Kidney (tissue), 14 donors: ENCODE data around the gene ZNF385C. TPM values are rescaled to one million over a fixed set of nuclear protein-coding genes. Genes with fewer than 3 reads are reported as not detected.

Experiments used
- DNase-seq, 5 donors: peaks; one replicate each; pipeline ENCODE4 v3.0.0-alpha.2; 2013 to 2020
- FAIRE-seq: peaks from 2 replicates; lab custom pipeline; 2012; peaks lifted over from hg19 to GRCh38; lab: Jason Lieb, UNC
- H3K27ac ChIP-seq, 2 donors: one replicate each; pipeline ENCODE4 v1.7.0; 2013; ENCODE audit warnings: low read depth in 2 of 2, low read length in 2 of 2, inconsistent platforms in 1 of 2
- H3K27me3 ChIP-seq: one replicate; pipeline ENCODE4 v1.7.1; 2013; ENCODE audit warnings: low read length, inconsistent platforms; ENCODE audit not compliant: control insufficient read depth, insufficient read depth
- H3K36me3 ChIP-seq, 3 donors: one replicate each; pipeline versions ENCODE4 v1.7.0 to v1.7.1; 2013; ENCODE audit warnings: low read length in 3 of 3, control low read depth in 1 of 3, inconsistent platforms in 1 of 3; ENCODE audit not compliant: insufficient read depth in 3 of 3, control insufficient read depth in 2 of 3
- H3K4me1 ChIP-seq, 3 donors: one replicate each; pipeline versions ENCODE4 v1.7.0 to v1.7.1; 2013; ENCODE audit warnings: low read length in 3 of 3, inconsistent platforms in 1 of 3, low read depth in 1 of 3; ENCODE audit not compliant: control insufficient read depth in 2 of 3, insufficient read depth in 2 of 3
- H3K4me3 ChIP-seq, 3 donors: one replicate each; pipeline versions ENCODE4 v1.7.0 to v1.8.1; 2013; ENCODE audit warnings: low read length in 3 of 3, control low read depth in 1 of 3, inconsistent platforms in 1 of 3
- H3K9ac ChIP-seq, 3 donors: one replicate each; pipeline versions ENCODE4 v1.7.0 to v1.7.1; 2013; ENCODE audit warnings: low read length in 3 of 3, control low read depth in 1 of 3, inconsistent platforms in 1 of 3
- H3K9me3 ChIP-seq, 3 donors: one replicate each; pipeline versions ENCODE4 v1.7.0 to v1.7.1; 2013; ENCODE audit warnings: low read length in 3 of 3, control low read depth in 1 of 3, inconsistent platforms in 1 of 3; ENCODE audit not compliant: control insufficient read depth in 2 of 3, insufficient read depth in 1 of 3
- CTCF ChIP-seq: IDR thresholded peaks from 3 replicates; pipeline ENCODE4 v1.5.1; 2012; ENCODE audit warnings: mild to moderate bottlenecking, moderate library complexity, borderline replicate concordance; ENCODE audit not compliant: insufficient read depth; ENCODE audit errors: extremely low read depth
- intact Hi-C: fragments of 100-400 bp; cut with DNase I; formaldehyde crosslinking; loops from one replicate; pipeline ENCODE4 v1.11.1; 2022
- polyA plus RNA-seq: library from polyadenylated mRNA; stranded (reverse); fragments of 350-450 nt; fragmentation: Illumina TruSeq; extraction: RNeasy Lipid Tissue Mini Kit (QIAGEN cat#74804); gene quantifications from one replicate; pipeline ENCODE4 v1.2.3, GENCODE V29; 2014; ENCODE audit warnings: low read depth, low replicate concordance; ENCODE audit not compliant: insufficient read depth
- total RNA-seq: library from RNA; stranded (reverse); fragmentation: NEBNext Ultra II Directional; extraction: Animal tissue kit (Norgen Biotek cat#: 25700); gene quantifications from one replicate; pipeline ENCODE4 v1.2.1, GENCODE V29; 2021
- donor health status: control.
- donor health status: control.
- donor health status: control.
- donor health status: control.
- donor health status: control.
- donor health status: DM: yes; HTN: yes; CAD: no.
- donor health status: Normal renal cell carcinoma (clear cell type).

Gene ZNF385C
- total and polyA plus RNA-seq, 2 donors from 2014 or later = 1.1 to 1.2 TPM

GRCh38 chr17:42055496-42055895, 42.8 kb downstream of the ZNF385C start:
- no peak overlapping the region for H3K4me3 ChIP-seq
- no peaks in the 10 kb centered on the region for H3K9me3 ChIP-seq
- no peak overlapping the region for H3K9ac ChIP-seq
- H3K27me3 ChIP-seq = no peaks in the 10 kb centered on the region
- no peak for TF ChIP-seq CTCF
- intact Hi-C loops = no loop called here
- H3K4me1 ChIP-seq = peaks cover 0 to 2% (median 0%) of the 10 kb centered on the region in 3 donors
- no peak for FAIRE-seq
- no peak overlapping the region for H3K27ac ChIP-seq
- DNase-seq = peak in 4 of 5 donors; percentile 77 to 89 (median 84)
- H3K36me3 ChIP-seq = no peaks in the 10 kb centered on the region

- Histone ChIP-seq H3K4me1 (peaks cover 0 to 2% (median 0%) of the 10 kb centered on the region in 3 donors), H3K36me3 (no peaks in the 10 kb centered on the region), H3K4me3 (no peak overlapping the region), H3K9me3 (no peaks in the 10 kb centered on the region), H3K27me3 (no peaks in the 10 kb centered on the region), H3K9ac (no peak overlapping the region), H3K27ac (no peak overlapping the region)
- DNase-seq = peak in 3 of 5 donors; percentile 48 to 69 (median 63)
- TF ChIP-seq CTCF = no peak
- FAIRE-seq = no peak
- intact Hi-C loops = no loop called here
Measured at GRCh38 chr17:42055027-42055426, 43.2 kb downstream of the ZNF385C start.

GRCh38 chr17:42053731-42054500, 44.4 kb downstream of the ZNF385C start:
- DNase-seq (peak in 4 of 5 donors; percentile 58 to 77 (median 74)), FAIRE-seq (no peak)
- TF ChIP-seq CTCF = no peak
- H3K4me1 ChIP-seq = peaks cover 0 to 2% (median 0%) of the 10 kb centered on the region in 3 donors
- H3K36me3 ChIP-seq = no peaks in the 10 kb centered on the region
- no peaks in the 10 kb centered on the region for H3K9me3 ChIP-seq
- no peak overlapping the region for H3K27ac ChIP-seq
- no peak overlapping the region for H3K4me3 ChIP-seq
- intact Hi-C loops = no loop called here
- no peaks in the 10 kb centered on the region for H3K27me3 ChIP-seq
- H3K9ac ChIP-seq = no peak overlapping the region
